ENCODE data around the gene TCF12.

Gene TCF12

DNA sequence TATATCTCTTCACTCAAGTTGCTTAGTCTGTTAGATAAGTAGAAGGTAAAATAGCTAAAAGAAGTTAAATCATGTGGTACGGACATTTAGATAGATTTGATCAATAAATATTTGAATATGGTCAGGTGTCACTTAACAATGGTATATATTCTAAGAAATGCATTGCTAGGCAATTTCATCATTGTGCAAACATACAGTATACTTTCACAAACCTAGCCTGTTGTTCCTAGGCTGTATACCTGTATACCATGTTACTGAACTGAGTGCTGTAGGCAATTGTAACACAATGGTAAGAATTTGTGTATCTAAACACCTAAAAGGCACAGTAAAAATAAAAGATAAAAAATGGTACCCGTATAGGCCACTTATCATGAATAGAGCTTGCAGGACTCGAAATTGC lies 345.1 kb downstream of the TCF12 start:
- Histone ChIP-seq H3K27me3 (ENCODE audit: insufficient read depth, low read length) (no peaks in the 10 kb centered on the region), H3F3A (ENCODE audit: insufficient read depth, low read length) (no peaks in the 10 kb centered on the region), H4K20me1 (ENCODE audit: insufficient read depth, low read length) (no peaks in the 10 kb centered on the region), H2AFZ (ENCODE audit: low read length) (no peak overlapping the region), H3K27ac (ENCODE audit: low read depth, low read length, poor library complexity, severe bottlenecking) (no peak overlapping the region), H3K4me1 (ENCODE audit: insufficient read depth, low read length, severe bottlenecking) (peaks cover 18% of the 10 kb centered on the region), H3K9ac (ENCODE audit: low read length) (no peak overlapping the region), H3K79me2 (ENCODE audit: insufficient read depth, low read length) (no peaks in the 10 kb centered on the region), H3K9me3 (ENCODE audit: low read length) (no peaks in the 10 kb centered on the region), H3K4me3 (ENCODE audit: low read depth, low read length, poor library complexity, severe bottlenecking) (no peak overlapping the region), H3K4me2 (ENCODE audit: low read length) (no peak overlapping the region), H3K9me2 (ENCODE audit: low read depth, low read length) (no peaks in the 10 kb centered on the region), H3K36me3 (ENCODE audit: insufficient read depth, low read length) (peaks cover 56% of the 10 kb centered on the region)
- TF ChIP-seq EZH2 (IDR thresholded peaks at IDR 0.05; ENCODE audit: borderline replicate concordance, low read length): no peak
- no peak for TF ChIP-seq CTCF (IDR thresholded peaks at IDR 0.05; ENCODE audit: low read length)

- TF ChIP-seq CTCF (IDR thresholded peaks at IDR 0.05; ENCODE audit: low read length): no peak
- TF ChIP-seq EZH2 (IDR thresholded peaks at IDR 0.05; ENCODE audit: borderline replicate concordance, low read length): no peak
- H3K9ac ChIP-seq (ENCODE audit: low read length): no peak overlapping the region
Measured at GRCh38 chr15:57272771-57273357, 354.4 kb downstream of the TCF12 start.

DNA sequence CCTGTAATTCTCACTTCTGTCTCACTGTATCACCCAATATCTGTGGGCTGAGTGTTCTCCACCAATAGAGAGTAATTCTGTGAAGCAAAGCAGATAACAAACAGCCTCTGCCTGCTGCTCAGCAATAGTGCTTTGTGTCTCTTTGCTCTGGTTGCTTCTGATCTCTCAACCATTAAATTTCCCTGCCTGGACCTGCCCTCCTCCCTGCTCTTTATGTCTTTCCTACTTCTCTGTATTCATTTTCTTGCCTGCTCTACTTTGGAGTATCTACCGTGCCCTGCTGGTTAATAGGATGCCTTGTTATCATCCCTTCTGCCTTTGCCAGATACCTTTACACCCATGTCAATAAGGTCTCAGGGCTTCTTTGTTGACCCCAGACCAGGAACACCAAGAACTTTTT lies 355.0 kb downstream of the TCF12 start:
- no peaks in the 10 kb centered on the region for H3K4me1 ChIP-seq (ENCODE audit: insufficient read depth, low read length, severe bottlenecking)
- no peaks in the 10 kb centered on the region for H3K9me2 ChIP-seq (ENCODE audit: low read depth, low read length)
- no peak overlapping the region for H3K9ac ChIP-seq (ENCODE audit: low read length)
- no peaks in the 10 kb centered on the region for H3F3A ChIP-seq (ENCODE audit: insufficient read depth, low read length)
- no peak for TF ChIP-seq EZH2 (IDR thresholded peaks at IDR 0.05; ENCODE audit: borderline replicate concordance, low read length)
- TF ChIP-seq CTCF (IDR thresholded peaks at IDR 0.05; ENCODE audit: low read length): no peak
- no peak overlapping the region for H3K27ac ChIP-seq (ENCODE audit: low read depth, low read length, poor library complexity, severe bottlenecking)
- H3K36me3 ChIP-seq (ENCODE audit: insufficient read depth, low read length): peaks cover 50% of the 10 kb centered on the region
- H3K4me3 ChIP-seq (ENCODE audit: low read depth, low read length, poor library complexity, severe bottlenecking): no peak overlapping the region
- no peak overlapping the region for H3K4me2 ChIP-seq (ENCODE audit: low read length)
- H3K27me3 ChIP-seq (ENCODE audit: insufficient read depth, low read length): no peaks in the 10 kb centered on the region
- no peak overlapping the region for H2AFZ ChIP-seq (ENCODE audit: low read length)
- H4K20me1 ChIP-seq (ENCODE audit: insufficient read depth, low read length): no peaks in the 10 kb centered on the region
- H3K9me3 ChIP-seq (ENCODE audit: low read length): no peaks in the 10 kb centered on the region
- H3K79me2 ChIP-seq (ENCODE audit: insufficient read depth, low read length): no peaks in the 10 kb centered on the region

More at GRCh38 chr15:57272771-57273357, 354.4 kb downstream of the TCF12 start:
- H2AFZ ChIP-seq (ENCODE audit: low read length): no peak overlapping the region
- no peaks in the 10 kb centered on the region for H4K20me1 ChIP-seq (ENCODE audit: insufficient read depth, low read length)
- no peaks in the 10 kb centered on the region for H3F3A ChIP-seq (ENCODE audit: insufficient read depth, low read length)
- H3K4me1 ChIP-seq (ENCODE audit: insufficient read depth, low read length, severe bottlenecking): no peaks in the 10 kb centered on the region
- no peaks in the 10 kb centered on the region for H3K9me3 ChIP-seq (ENCODE audit: low read length)
- no peaks in the 10 kb centered on the region for H3K27me3 ChIP-seq (ENCODE audit: insufficient read depth, low read length)
- H3K79me2 ChIP-seq (ENCODE audit: insufficient read depth, low read length): no peaks in the 10 kb centered on the region
- H3K36me3 ChIP-seq (ENCODE audit: insufficient read depth, low read length): peaks cover 55% of the 10 kb centered on the region
- H3K4me2 ChIP-seq (ENCODE audit: low read length): no peak overlapping the region
- H3K27ac ChIP-seq (ENCODE audit: low read depth, low read length, poor library complexity, severe bottlenecking): no peak overlapping the region
- no peak overlapping the region for H3K4me3 ChIP-seq (ENCODE audit: low read depth, low read length, poor library complexity, severe bottlenecking)
- H3K9me2 ChIP-seq (ENCODE audit: low read depth, low read length): no peaks in the 10 kb centered on the region
